ENCODE results near the gene C15orf62. TPM values are rescaled to one million over a fixed set of nuclear protein-coding genes. Genes with fewer than 3 reads are reported as not detected.

C15orf62 gene
- total RNA-seq, 2 donors from 2014 or later: 0.54 TPM; not detected in 1

GRCh38 chr15:40807028-40807887, 37.5 kb downstream of the C15orf62 start, which contains the start of the genes DNAJC17 and ZFYVE19:
DNAJC17 (minus strand) TSS chr15:40807473; CDS start chr15:40807446, 27 bp downstream.
ZFYVE19 (plus strand) TSS chr15:40807089; CDS start chr15:40807590, 501 bp downstream.
- Histone ChIP-seq H3K27ac (peak within 1 kb of the TSS; percentile 95 to 97), H3K36me3 (peaks cover 7% of the 10 kb centered on the region), H3K4me1 (ENCODE audit: control insufficient read depth in 1 of 2, low read depth in 2 of 2) (peaks cover 6 to 10% of the 10 kb centered on the region in 2 donors), H3K9me3 (no peaks in the 10 kb centered on the region), H3K27me3 (replicated peaks; ENCODE audit: insufficient read depth) (no peaks in the 10 kb centered on the region), H3K4me3 (peak within 1 kb of the TSS; percentile 97)
- ATAC-seq (ENCODE audit: insufficient number of reproducible peaks, low FRiP score, low read depth) (peak; percentile 95), DNase-seq (ENCODE audit: low spot score) (peak; percentile 93)
- peak; percentile 18 for TF ChIP-seq CTCF (IDR thresholded peaks at IDR 0.05)

- no peak for TF ChIP-seq CTCF (IDR thresholded peaks at IDR 0.05)
- Histone ChIP-seq H3K27ac (no peak overlapping the region), H3K4me1 (ENCODE audit: control insufficient read depth in 1 of 2, low read depth in 2 of 2) (peaks cover 6 to 10% of the 10 kb centered on the region in 2 donors), H3K9me3 (no peaks in the 10 kb centered on the region), H3K4me3 (peak overlapping the region; percentile 97), H3K27me3 (replicated peaks; ENCODE audit: insufficient read depth) (no peaks in the 10 kb centered on the region), H3K36me3 (peaks cover 7% of the 10 kb centered on the region)
- no peak for ATAC-seq (ENCODE audit: insufficient number of reproducible peaks, low FRiP score, low read depth)
- DNase-seq (ENCODE audit: low spot score): no peak
Measured at GRCh38 chr15:40807888-40808461, 38.2 kb downstream of the C15orf62 start.

- Histone ChIP-seq H3K36me3 (peaks cover 10% of the 10 kb centered on the region), H3K27me3 (replicated peaks; ENCODE audit: insufficient read depth) (no peaks in the 10 kb centered on the region), H3K4me1 (ENCODE audit: control insufficient read depth in 1 of 2, low read depth in 2 of 2) (peaks cover 6 to 10% of the 10 kb centered on the region in 2 donors), H3K27ac (no peak overlapping the region), H3K9me3 (no peaks in the 10 kb centered on the region), H3K4me3 (no peak overlapping the region)
- DNase-seq (ENCODE audit: low spot score): no peak
- TF ChIP-seq CTCF (IDR thresholded peaks at IDR 0.05): no peak
- no peak for ATAC-seq (ENCODE audit: insufficient number of reproducible peaks, low FRiP score, low read depth)
Measured at GRCh38 chr15:40808861-40809450, 39.2 kb downstream of the C15orf62 start.

GRCh38 chr15:40812721-40813425, 43.1 kb downstream of the C15orf62 start:
- no peaks in the 10 kb centered on the region for H3K9me3 ChIP-seq
- no peak overlapping the region for H3K4me3 ChIP-seq
- H3K4me1 ChIP-seq (ENCODE audit: control insufficient read depth in 1 of 2, low read depth in 2 of 2): peaks cover 0 to 5% of the 10 kb centered on the region in 2 donors
- peaks cover 10% of the 10 kb centered on the region for H3K36me3 ChIP-seq
- no peak for TF ChIP-seq CTCF (IDR thresholded peaks at IDR 0.05)
- H3K27me3 ChIP-seq (replicated peaks; ENCODE audit: insufficient read depth): no peaks in the 10 kb centered on the region
- DNase-seq (ENCODE audit: low spot score): no peak
- no peak for ATAC-seq (ENCODE audit: insufficient number of reproducible peaks, low FRiP score, low read depth)
- no peak overlapping the region for H3K27ac ChIP-seq

Measured in thoracic aorta (tissue), 2 donors.